Colonic mucosa (tissue), 4 donors: ENCODE measurements around the gene FGF19. TPM values are rescaled to one million over a fixed set of nuclear protein-coding genes. Genes with fewer than 3 reads are reported as not detected.

ENCODE experiments used
- DNase-seq: peaks from one replicate; pipeline ENCODE4 v3.0.0-alpha.2; 2020
- H3K27ac ChIP-seq: fragments of 200-600 bp; one replicate; pipeline ENCODE4 v1.8.0; 2021
- H3K27me3 ChIP-seq: fragments of 200-600 bp; one replicate; pipeline ENCODE4 v1.8.0; 2021
- H3K36me3 ChIP-seq: fragments of 200-600 bp; one replicate; pipeline ENCODE4 v1.8.0; 2021
- H3K4me1 ChIP-seq: fragments of 200-600 bp; one replicate; pipeline ENCODE4 v1.8.0; 2021; ENCODE audit warnings: mild to moderate bottlenecking
- H3K4me3 ChIP-seq: fragments of 200-600 bp; one replicate; pipeline ENCODE4 v1.8.0; 2021
- H3K9ac ChIP-seq, 2 donors: one replicate each; pipeline ENCODE4 v1.7.0; 2013; ENCODE audit warnings: control low read depth in 2 of 2, low read depth in 2 of 2, low read length in 2 of 2
- H3K9me3 ChIP-seq: fragments of 200-600 bp; one replicate; pipeline ENCODE4 v1.8.0; 2021
- intact Hi-C: fragments of 100-400 bp; cut with DNase I; formaldehyde crosslinking; loops from one replicate; pipeline ENCODE4 v1.14.1; 2022
- total RNA-seq, 2 donors: library from RNA; stranded (reverse); fragmentation: NEBNext Ultra II Directional in 1 of 2; extraction: Animal tissue kit (Norgen Biotek cat#: 25700) in 1 of 2; gene quantifications; one replicate each; pipeline ENCODE4 v1.2.1, GENCODE V29; 2021
- TF ChIP-seq, protein P1 (sequence below): fragments of 200-600 bp; IDR thresholded peaks from one replicate; pipeline ENCODE4 v1.8.0; 2022; ENCODE audit warnings: antibody characterized with exemption, mild to moderate bottlenecking
- donor health status: healthy.
- donor health status: DM: no; HTN: no; CAD: no.
- donor health status: DM: no; HTN: no; CAD: no.

FGF19 gene
- total RNA-seq, 2 donors from 2014 or later = 0.22 TPM; not detected in 1

DNA sequence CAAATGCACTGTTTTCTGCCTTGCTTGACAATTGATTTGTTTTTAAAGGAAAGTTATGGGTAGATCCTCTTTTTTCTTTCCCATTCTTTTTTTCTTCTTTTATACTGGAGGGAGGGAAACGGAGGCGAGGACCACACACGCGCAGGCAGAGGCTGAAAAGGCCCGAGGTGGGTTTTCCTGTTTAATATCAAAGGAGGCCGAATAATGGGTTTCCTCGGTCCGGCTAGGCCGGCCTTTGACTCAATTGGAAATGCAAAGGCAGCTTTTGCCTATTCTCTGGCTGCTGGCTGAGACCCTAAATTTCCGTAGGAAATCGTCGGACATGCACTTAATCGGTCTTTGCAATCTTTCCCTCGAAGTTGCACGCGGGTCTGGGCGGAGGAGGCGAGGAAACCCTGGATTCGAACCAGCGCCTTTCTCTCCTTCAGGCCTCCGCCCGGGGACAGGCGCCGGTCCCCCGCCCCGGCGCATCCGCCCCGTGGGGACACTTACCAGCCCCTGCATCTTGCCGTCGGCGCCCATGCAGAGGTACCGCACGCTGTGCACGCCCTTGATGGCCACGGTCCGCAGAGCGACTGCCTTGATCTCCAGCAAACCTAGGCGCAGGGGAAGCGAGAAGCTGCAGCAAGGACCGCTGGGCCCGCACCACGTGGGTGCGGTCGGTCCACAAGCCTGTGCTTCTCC lies 911 bp downstream of the FGF19 start:
- peaks cover 10% of the 10 kb centered on the region for H3K4me1 ChIP-seq
- TF ChIP-seq, protein P1, sequence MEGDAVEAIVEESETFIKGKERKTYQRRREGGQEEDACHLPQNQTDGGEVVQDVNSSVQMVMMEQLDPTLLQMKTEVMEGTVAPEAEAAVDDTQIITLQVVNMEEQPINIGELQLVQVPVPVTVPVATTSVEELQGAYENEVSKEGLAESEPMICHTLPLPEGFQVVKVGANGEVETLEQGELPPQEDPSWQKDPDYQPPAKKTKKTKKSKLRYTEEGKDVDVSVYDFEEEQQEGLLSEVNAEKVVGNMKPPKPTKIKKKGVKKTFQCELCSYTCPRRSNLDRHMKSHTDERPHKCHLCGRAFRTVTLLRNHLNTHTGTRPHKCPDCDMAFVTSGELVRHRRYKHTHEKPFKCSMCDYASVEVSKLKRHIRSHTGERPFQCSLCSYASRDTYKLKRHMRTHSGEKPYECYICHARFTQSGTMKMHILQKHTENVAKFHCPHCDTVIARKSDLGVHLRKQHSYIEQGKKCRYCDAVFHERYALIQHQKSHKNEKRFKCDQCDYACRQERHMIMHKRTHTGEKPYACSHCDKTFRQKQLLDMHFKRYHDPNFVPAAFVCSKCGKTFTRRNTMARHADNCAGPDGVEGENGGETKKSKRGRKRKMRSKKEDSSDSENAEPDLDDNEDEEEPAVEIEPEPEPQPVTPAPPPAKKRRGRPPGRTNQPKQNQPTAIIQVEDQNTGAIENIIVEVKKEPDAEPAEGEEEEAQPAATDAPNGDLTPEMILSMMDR = no peak
- no peak for DNase-seq
- H3K36me3 ChIP-seq = no peaks in the 10 kb centered on the region
- H3K9ac ChIP-seq = no peak overlapping the region
- intact Hi-C loops = loop anchor here (5.0 kb wide), 1 partner anchor 184 kb away; no protein-coding TSS in a partner anchor
- peaks cover 43% of the 10 kb centered on the region for H3K27me3 ChIP-seq
- no peak overlapping the region for H3K27ac ChIP-seq
- no peaks in the 10 kb centered on the region for H3K9me3 ChIP-seq
- H3K4me3 ChIP-seq = no peak overlapping the region

DNA sequence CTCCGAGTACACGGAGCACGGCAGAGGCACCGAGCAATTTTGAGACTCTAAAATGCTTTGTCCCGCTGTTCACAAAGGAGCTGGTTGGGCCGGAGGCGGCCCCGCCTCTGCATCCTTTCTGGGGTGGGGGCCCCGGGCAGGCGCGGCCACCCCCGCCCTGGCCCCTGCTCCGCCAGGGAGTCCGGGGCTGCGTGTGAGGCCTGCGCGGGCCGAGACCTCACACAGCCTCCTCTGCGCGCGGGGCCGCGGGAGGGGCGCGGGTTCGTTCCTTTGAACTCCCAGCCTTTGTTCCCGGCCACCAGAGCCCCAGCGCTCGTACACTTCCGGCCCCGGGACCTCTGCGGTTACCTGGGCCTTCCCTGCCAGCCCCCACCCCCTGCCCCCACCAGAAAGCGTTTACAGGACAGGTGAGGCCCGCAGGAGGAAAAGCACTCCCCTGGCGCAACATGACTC lies 1.6 kb downstream of the FGF19 start:
- H3K4me1 ChIP-seq = peaks cover 10% of the 10 kb centered on the region
- no peak for DNase-seq
- H3K36me3 ChIP-seq = no peaks in the 10 kb centered on the region
- intact Hi-C loops = loop anchor here (5.0 kb wide), 1 partner anchor 185 kb away; no protein-coding TSS in a partner anchor
- H3K4me3 ChIP-seq = no peak overlapping the region
- TF ChIP-seq, protein P1 = no peak
- H3K9ac ChIP-seq = no peak overlapping the region
- peaks cover 43% of the 10 kb centered on the region for H3K27me3 ChIP-seq
- H3K27ac ChIP-seq = no peak overlapping the region
- no peaks in the 10 kb centered on the region for H3K9me3 ChIP-seq

DNA sequence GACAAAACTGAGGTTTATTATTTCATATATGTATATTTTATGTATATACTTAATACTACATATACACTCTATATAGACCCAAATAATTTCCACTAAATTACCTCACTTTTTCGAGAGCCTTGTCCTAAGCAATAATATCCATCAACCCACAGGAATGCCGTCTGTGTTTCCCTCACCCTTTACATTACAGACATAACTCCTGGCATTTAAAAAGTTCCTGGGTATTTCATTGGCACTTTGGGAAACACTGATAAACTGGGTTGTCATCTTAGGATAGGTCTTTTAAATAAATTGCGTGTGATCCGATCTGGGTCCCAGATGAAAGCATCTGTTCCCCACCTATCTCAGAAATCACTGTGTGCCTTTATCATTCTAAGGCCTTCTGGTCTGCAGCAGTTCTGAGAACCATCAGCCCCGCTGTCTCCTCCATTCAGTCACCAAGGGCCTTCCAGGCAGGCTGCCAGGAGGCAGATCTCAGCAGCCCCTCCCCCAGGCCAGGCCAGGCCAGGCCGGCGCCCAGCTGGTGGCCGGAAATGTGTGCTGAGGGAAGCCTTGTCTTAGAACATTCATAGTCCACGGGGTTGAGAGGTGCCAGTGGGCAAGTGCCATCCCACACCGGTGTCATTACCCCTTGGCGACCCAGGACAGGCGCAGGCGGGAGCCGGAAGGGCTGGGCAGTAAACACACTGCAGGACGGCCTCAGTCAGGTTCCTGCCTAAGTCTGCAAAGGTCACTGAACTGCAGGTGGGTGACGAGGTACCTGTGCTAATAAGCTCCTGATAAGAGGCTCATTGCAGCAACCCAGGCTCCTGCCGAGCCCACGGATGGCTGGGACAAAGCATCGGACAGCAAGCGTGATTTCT lies 3.3 kb downstream of the FGF19 start:
- Histone ChIP-seq H3K9ac (no peak overlapping the region), H3K4me3 (no peak overlapping the region), H3K36me3 (no peaks in the 10 kb centered on the region), H3K9me3 (no peaks in the 10 kb centered on the region), H3K4me1 (peaks cover 10% of the 10 kb centered on the region), H3K27ac (no peak overlapping the region), H3K27me3 (peaks cover 43% of the 10 kb centered on the region)
- TF ChIP-seq, protein P1 = no peak
- no peak for DNase-seq
- intact Hi-C loops = loop anchor here (5.0 kb wide), 1 partner anchor 187 kb away; no protein-coding TSS in a partner anchor

DNA sequence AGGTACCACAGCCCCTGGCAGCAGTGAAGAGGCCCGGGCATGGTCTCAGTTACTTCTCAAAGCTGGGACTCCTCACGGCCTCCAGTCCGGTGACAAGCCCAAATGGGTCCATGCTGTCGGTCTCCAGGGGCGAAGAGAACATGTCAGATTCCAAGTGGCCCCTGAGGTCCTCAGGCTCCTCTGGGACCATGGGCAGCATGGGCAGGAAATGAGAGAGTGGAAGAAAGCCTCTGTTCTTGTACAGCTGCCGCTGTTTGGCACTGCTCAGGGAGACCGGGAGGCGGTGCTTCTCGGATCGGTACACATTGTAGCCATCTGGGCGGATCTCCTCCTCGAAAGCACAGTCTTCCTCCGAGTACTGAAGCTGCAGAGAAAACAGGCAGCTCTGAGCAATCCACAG lies 4.6 kb downstream of the FGF19 start:
- H3K27ac ChIP-seq = no peak overlapping the region
- H3K27me3 ChIP-seq = peaks cover 33% of the 10 kb centered on the region
- intact Hi-C loops = no loop called here
- H3K4me1 ChIP-seq = peaks cover 4% of the 10 kb centered on the region
- H3K4me3 ChIP-seq = no peak overlapping the region
- H3K9ac ChIP-seq = no peak overlapping the region
- no peak for DNase-seq
- TF ChIP-seq, protein P1 = no peak
- no peaks in the 10 kb centered on the region for H3K36me3 ChIP-seq
- H3K9me3 ChIP-seq = no peaks in the 10 kb centered on the region

DNA sequence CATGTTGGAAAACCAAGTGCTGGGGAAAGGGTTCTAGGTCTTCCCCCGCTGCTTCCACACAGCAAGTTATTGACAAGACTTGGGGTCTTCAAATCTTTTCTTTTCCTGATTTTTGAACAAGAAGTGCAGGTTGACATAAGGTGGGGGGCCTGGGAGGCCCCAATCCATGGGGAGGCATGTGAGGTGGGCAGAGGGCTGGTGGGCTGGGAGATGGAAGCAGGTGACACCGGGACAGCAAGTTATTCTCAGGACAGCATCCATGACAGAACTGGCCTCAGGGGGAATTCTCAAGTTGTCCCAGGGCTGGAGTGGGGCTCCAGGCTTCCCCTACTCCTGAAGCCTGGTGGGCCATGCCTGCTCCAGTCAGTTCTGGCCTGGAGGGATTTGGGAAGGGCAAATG lies 5.5 kb downstream of the FGF19 start:
- intact Hi-C loops = no loop called here
- Histone ChIP-seq H3K9ac (no peak overlapping the region), H3K4me3 (no peak overlapping the region), H3K27ac (no peak overlapping the region), H3K9me3 (no peaks in the 10 kb centered on the region), H3K27me3 (peaks cover 25% of the 10 kb centered on the region), H3K4me1 (no peaks in the 10 kb centered on the region), H3K36me3 (no peaks in the 10 kb centered on the region)
- DNase-seq = no peak
- TF ChIP-seq, protein P1 = no peak
